ENCODE measurements around the gene SYN1.

SYN1 gene

GRCh38 chrX:47571215-47571614, 48.4 kb downstream of the SYN1 start:
- DNase-seq: no peak

- DNase-seq: no peak
Measured at GRCh38 chrX:47570794-47571193, 48.9 kb downstream of the SYN1 start.

- DNase-seq: peak in 1 of 2 experiments; percentile 60
Measured at GRCh38 chrX:47568656-47569295, 50.9 kb downstream of the SYN1 start.

- DNase-seq: no peak
Measured at GRCh38 chrX:47566841-47567240, 52.8 kb downstream of the SYN1 start.

GRCh38 chrX:47564438-47565085, 55.1 kb downstream of the SYN1 start:
- DNase-seq: no peak

- DNase-seq: no peak
Measured at GRCh38 chrX:47563801-47564315, 55.8 kb downstream of the SYN1 start.

- DNase-seq: peak; percentile 61 to 63
Measured at GRCh38 chrX:47562615-47563243, 56.9 kb downstream of the SYN1 start.

GRCh38 chrX:47561659-47562151, 58.0 kb downstream of the SYN1 start:
- DNase-seq: no peak

GRCh38 chrX:47560934-47561658, 58.6 kb downstream of the SYN1 start, which contains the start of gene ARAF:
ARAF (plus strand) TSS chrX:47561205; CDS start chrX:47562968, 1,763 bp downstream.
- DNase-seq: peak; percentile 96 to 98

GRCh38 chrX:47560179-47560933, 59.3 kb downstream of the SYN1 start:
- DNase-seq: no peak

GRCh38 chrX:47558436-47558835, 61.2 kb downstream of the SYN1 start:
- DNase-seq: no peak

- peak; percentile 80 to 86 for DNase-seq
Measured at GRCh38 chrX:47556045-47556623, 63.5 kb downstream of the SYN1 start.

GRCh38 chrX:47543496-47543895, 76.2 kb downstream of the SYN1 start:
- no peak for DNase-seq

GRCh38 chrX:47540754-47541538, 78.7 kb downstream of the SYN1 start:
- DNase-seq: no peak

GRCh38 chrX:47539860-47540259, 79.8 kb downstream of the SYN1 start:
- no peak for DNase-seq

- no peak for DNase-seq
Measured at GRCh38 chrX:47530049-47530448, 89.6 kb downstream of the SYN1 start.

- no peak for DNase-seq
Measured at GRCh38 chrX:47529548-47529947, 90.1 kb downstream of the SYN1 start.

- no peak for DNase-seq
Measured at GRCh38 chrX:47523713-47524166, 95.9 kb downstream of the SYN1 start.

GRCh38 chrX:47523297-47523696, 96.4 kb downstream of the SYN1 start:
- peak; percentile 86 to 89 for DNase-seq
